GM19468 (cell line): ENCODE data around the gene DPP7.

Source experiments
- ATAC-seq: cut with Tn5 transposase; IDR thresholded peaks from one replicate; pipeline ENCODE4 v1.9.1; 2021; ENCODE audit warnings: mild to moderate bottlenecking, moderate library complexity, moderate number of reproducible peaks; ENCODE audit not compliant: unreplicated experiment; ENCODE audit errors: extremely low read depth

The DPP7 gene

DNA sequence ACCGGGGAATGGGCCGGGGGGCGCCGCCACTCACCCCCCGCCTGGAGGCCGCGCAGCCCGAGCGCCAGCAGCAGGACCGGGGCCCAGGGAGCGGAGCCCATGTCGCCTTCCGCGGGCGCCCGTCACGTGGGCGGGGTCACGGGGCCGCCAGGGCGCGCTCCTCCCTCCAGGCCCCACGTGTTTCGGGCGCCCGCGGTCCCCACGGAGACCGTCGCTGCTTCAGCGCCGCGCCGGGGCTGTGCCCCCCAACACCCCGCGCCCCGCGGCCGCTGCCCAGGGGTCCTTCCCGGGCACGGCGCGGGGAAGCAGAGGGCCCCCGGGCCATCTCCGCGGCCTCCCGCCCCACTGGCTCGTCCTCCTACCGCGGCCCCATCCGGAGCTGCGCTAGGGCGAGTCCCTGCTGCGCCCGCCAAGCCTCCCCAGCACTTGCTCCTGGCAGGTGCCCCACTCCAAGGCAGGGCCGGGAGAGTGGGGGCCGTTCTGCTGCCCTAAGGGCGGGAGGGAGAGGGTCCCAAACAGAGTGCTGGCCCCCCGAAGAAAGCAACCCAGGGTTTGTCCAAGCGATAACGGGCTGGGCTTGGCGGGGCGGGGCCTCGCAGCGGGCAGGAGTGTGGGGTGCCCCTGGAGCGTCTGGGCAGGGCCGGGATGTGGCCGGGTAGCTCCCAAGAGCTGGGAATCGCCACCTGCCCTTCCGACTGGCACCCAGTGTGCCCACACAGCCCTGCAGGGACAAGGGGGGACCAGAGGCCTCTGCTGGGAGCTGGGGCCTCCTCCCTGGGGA, at the start of gene DPP7:
DPP7 (minus strand) TSS at position 121 of the 781 bp plus-strand sequence; CDS start at position 101, 20 bp downstream.
- peak; percentile 49 for ATAC-seq

DNA sequence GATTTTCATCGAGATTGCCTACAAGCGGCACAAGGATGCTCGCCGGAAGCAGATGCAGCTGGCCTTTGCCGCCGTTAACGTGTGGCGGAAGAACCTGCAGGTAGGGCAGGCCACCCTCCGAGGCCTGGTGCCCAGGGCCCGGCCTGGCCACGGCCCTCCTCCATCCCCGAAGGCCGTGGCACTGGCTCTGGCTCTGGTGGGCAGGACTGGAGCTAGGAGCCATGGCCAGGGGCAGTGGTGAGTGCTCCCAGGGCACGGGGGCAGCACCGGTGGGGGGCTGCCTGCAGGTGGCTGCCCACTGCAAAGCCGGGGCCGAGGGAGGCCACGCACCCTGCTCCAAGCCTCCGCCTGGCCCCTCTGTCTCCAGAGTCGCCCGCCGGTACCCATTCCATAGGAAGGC, 49.3 kb upstream of the DPP7 start:
- ATAC-seq: no peak

DNA sequence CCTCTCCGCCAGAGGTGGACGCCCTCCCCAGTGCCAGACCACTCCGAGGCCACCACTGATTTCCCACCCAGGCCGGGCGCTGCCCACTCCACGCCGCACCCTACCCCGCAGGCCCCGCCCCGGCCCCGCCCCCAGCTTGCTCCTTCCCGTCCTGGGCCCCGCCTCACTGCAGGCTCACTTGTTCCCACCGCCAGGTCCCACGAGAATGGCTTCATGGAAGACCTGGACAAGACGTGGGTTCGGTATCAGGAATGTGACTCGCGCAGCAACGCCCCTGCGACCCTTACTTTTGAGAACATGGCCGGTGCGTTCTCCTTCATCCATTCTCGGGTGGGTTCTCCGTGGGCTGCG, 48.8 kb upstream of the DPP7 start:
- ATAC-seq: no peak

DNA sequence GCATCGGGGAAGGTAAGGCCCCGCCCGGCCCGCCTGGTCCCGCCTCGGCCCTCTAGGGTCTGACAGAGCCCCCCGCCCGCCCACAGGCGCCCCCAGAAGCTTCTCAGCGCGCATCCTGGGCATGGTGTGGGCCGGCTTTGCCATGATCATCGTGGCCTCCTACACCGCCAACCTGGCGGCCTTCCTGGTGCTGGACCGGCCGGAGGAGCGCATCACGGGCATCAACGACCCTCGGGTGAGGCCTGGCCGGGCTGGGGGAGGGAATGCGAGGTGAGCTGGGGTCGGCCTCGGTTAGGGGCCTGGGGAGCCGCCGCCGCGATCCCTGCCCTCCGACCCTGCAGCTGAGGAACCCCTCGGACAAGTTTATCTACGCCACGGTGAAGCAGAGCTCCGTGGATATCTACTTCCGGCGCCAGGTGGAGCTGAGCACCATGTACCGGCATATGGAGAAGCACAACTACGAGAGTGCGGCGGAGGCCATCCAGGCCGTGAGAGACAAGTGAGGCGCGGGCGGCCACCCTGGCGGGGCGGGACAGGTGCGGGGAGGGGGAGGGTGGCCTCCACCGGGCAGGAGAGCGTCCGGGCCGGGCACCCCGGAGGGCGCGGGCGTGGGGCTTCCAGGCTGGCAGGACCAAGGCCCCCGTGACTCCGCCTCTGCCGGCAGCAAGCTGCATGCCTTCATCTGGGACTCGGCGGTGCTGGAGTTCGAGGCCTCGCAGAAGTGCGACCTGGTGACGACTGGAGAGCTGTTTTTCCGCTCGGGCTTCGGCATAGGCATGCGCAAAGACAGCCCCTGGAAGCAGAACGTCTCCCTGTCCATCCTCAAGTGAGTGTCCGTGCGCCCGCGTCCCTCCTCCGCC, 48.2 kb upstream of the DPP7 start:
- ATAC-seq: no peak

DNA sequence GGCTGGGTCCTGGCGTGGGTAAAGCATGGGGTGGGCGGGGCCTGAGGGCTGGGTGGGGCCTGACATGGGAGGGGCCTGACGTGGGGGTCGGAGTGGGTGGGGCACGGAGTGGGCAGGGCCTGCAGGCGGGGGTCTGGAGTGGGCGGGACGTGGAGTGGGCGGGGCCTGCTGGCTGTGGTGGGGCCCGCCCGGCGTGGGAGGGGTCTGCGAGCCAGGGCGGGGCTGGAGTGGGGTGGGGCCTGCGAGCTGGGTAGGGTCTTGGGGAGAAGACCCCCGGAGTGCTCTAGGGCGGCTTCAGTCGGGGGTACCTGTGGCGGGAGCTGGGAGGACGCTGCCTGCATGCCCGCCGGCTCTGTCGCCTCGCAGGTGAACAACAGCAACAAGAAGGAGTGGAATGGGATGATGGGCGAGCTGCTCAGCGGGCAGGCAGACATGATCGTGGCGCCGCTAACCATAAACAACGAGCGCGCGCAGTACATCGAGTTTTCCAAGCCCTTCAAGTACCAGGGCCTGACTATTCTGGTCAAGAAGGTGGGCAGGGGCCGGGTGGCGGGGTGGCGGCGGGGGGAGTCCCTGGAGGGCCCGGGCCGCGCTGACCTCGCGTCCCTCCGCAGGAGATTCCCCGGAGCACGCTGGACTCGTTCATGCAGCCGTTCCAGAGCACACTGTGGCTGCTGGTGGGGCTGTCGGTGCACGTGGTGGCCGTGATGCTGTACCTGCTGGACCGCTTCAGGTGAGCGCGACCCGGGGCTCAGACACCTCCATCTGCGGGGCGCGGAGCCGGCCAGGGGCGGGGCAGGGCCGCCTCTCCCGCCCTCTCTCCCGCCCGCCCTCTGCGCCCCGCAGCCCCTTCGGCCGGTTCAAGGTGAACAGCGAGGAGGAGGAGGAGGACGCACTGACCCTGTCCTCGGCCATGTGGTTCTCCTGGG, 47.3 kb upstream of the DPP7 start:
- ATAC-seq: no peak

DNA sequence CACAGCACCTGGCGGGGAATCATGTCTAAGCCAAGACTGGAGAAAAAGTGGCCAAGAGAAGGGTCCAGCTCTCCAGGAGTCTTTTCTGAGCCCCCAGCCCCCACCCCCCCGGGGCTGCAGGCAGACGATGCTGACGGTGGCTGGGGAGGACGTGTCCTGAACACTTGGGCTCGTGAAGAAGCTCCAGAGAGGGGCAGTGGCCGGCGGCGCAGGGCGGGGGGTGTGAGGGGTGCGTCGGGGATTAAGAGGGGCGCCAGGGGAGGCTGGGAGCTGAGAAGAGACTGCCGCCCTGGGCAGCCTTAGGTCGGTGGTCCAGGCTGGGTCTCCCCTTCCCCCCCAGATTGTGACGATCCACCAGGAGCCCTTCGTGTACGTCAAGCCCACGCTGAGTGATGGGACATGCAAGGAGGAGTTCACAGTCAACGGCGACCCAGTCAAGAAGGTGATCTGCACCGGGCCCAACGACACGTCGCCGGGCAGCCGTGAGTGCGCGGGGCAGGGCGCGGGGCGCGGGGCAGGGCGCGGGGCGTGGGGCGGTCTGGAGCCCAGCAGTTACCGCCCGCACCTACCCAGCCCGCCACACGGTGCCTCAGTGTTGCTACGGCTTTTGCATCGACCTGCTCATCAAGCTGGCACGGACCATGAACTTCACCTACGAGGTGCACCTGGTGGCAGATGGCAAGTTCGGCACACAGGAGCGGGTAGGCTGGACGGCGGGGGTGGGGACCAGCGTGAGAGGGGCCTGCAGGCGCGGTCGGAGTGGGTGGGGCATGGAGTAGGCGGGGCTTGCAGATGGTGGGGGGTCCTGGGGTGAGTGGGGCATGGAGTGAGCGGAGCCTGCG, 46.4 kb upstream of the DPP7 start:
- no peak for ATAC-seq

DNA sequence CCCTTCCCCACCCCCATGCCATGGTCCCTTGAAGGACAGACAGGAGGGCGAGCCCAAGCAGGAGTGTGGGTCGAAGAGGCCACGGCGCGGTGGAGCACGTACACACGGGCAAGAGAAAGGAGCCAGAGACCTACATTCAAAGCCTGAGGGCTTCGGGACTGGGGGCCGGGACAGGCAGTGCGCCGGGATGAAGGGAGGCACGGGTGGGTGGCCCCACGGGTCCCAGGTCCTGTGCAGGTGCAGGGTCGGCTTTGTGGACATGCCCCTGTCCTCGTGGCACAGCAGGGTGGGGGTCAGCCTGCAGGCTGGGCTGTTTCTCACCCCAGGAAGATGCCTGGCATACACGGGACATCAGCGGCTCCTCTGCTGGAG, 45.5 kb upstream of the DPP7 start:
- ATAC-seq: no peak

DNA sequence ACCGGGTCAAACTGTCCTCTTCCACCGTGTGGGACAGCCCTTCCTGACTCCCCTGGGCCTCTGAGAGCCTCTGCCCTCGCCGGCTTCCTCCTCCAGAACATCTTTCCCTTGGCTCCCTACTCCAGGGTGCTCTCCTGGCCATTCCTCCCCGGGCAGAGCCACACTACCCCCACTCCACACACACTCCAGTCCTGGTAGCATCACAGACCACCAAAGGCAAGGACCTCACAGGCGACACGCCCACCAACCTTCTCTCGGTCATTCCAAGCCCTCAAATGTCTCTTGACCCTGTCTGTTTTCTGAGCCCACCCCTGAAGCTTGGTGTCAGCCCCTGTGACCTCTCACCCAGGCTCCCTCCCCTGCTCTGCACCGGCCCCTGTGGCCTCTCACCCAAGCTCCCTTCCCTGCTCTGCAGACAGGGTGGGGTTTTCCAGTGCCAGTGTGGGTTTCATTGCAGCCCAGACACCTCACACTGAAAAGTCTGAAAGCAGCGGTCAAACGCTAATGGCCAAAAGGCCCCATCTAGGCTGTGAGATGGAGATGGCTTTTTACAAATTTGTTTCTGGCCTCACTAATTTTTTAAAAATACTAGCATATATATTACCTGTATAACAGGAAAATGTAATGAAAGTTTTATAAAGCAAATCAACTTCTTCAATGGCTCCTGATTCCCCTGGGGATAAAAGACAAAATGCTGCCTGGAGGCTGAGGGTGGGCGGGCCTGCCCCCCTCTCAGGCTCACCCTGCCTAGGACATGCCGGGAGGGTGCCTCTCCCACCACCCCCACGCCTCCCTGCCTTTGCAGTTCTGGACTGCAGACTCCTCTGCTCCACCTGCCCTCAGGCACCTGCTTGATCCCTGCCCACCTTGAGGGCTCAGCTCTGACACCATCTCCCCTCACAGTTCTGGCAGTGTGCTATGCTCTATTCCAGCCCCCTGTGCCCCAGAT, 44.8 kb upstream of the DPP7 start:
- ATAC-seq: no peak

DNA sequence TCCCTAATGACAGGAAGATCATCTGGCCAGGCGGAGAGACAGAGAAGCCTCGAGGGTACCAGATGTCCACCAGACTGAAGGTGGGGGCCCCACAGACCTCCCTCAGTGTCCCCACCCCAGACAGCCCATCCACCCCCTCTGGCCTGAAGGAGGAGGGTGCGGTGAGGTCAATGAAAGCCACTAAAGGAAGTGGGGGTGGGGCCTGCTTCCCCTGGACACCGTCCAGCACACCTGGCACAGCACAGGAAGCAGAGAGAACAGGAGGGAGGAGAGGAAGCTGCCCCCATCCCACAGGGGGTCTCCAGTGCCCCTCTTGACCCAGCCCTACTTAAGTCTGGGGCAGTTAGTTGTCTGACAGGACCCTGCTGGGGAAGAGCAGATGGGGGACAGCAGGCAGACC, 44.1 kb upstream of the DPP7 start:
- no peak for ATAC-seq

DNA sequence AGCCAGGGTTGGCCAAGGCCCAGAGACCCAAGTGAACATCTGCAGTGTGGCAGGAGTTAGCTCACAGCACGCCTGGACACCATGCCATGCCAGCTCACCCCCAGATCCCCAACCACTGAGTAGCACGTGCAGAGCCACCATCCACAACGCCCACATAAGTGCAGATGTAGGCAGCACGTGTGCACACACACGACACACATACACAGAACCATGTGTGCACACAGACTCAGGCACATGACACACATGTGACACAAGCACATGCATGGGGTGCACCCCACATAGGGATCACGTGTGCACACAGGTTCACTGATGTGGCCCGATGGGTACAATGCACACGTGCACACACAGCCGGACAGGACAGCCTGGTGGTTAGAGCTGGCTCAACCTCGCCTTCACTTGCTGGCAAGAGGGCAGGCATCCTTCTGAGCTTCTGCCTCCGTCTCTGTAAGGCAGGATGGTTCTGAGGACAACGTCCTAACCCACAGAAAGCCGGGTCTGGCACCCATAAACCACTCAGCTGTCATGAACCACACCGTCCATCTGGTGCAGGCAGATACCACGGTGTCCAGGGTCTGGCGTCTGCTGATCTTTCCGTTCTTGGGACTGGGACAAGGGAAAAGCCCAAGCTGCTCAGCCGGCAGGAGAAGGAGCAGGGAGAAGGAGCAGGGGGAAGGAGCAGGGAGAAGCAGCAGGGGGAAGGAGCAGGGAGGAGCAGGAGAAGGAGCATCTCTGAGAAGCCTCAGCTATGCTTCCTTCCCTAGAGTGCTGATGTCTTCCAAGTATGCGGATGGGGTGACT, 43.3 kb upstream of the DPP7 start:
- no peak for ATAC-seq

DNA sequence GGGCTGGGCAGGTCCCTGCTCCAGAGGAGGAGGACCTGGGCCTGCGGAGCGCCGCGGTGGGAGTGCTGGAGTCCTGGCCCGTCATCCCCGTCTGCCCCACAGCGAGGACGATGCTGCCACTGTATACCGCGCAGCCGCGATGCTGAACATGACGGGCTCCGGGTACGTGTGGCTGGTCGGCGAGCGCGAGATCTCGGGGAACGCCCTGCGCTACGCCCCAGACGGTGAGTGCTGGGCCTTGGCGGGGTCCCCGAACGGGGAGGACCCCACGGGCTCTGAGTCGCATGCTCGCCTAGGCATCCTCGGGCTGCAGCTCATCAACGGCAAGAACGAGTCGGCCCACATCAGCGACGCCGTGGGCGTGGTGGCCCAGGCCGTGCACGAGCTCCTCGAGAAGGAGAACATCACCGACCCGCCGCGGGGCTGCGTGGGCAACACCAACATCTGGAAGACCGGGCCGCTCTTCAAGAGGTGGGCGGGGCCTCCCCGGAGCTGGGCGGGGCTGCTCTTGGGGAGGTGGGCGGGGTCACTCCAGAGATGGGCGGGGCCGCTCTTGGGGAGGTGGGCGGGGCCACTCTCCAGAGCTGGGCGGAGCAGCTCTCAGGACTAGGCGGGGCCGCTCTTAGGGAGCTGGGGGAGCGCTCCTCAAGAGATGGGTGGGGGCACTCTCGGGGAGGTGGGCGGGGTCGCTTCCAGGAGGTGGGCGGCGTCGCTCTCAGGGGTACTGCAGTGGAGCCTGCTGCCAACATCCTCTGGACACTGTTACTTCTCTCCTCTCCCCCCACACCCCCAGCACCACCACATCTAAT, 42.2 kb upstream of the DPP7 start:
- ATAC-seq: no peak

DNA sequence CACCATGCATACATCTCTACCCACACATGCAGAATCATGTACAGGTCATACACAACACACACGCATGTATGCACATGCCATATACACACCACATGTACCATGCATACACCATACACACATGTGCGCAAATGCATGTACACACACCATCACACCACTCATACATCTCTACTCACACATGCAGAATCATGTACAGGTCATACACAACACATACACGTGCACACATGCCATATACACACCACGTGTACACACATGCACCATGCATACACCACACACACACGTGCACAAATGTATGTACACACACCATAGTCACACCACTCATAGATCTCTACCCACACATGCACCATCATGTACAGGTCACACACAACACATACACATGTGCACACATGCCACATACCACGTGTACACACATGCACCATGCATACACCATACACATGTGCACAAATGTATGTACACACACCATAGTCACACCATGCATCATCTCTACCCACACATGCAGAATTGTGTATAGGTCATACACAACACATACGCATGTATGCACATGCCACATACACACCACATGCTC, 38.4 kb upstream of the DPP7 start:
- no peak for ATAC-seq

DNA sequence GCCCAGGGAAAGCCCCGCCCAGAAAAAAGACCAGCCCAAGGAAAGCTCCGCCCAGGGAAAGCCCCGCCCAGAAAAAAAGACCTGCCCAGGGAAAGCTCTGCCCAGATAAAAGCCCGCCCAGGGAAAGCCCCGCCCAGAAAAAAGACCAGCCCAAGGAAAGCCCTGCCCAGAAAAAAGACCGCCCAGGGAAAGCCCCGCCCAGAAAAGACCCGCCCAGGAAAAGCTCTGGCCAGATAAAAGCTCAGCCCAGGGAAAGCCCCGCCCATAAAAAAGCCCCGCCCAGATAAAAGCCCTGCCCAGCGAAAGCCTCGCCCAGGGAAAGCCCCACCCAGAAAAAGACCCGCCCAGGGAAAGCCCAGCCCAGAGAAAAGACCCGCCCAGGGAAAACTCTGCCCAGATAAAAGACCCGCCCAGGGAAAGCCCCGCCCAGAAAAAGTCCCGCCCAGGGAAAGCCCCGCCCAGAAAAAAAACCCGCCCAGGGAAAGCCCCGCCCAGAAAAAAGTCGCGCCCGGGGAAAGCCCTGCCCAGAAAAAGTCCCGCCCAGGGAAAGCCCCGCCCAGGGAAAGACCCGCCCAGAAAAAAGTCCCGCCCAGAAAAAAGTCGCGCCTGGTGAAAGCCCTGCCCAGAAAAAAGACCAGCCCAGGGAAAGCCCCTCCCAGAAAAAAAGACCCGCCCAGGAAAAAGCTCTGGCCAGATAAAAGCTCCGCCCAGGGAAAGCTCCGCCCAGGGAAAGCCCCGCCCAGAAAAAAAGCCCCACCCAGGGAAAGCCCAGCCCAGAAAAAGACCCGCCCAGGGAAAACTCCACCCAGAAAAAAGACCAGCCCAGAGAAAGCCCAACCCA, 36.3 kb upstream of the DPP7 start:
- no peak for ATAC-seq

DNA sequence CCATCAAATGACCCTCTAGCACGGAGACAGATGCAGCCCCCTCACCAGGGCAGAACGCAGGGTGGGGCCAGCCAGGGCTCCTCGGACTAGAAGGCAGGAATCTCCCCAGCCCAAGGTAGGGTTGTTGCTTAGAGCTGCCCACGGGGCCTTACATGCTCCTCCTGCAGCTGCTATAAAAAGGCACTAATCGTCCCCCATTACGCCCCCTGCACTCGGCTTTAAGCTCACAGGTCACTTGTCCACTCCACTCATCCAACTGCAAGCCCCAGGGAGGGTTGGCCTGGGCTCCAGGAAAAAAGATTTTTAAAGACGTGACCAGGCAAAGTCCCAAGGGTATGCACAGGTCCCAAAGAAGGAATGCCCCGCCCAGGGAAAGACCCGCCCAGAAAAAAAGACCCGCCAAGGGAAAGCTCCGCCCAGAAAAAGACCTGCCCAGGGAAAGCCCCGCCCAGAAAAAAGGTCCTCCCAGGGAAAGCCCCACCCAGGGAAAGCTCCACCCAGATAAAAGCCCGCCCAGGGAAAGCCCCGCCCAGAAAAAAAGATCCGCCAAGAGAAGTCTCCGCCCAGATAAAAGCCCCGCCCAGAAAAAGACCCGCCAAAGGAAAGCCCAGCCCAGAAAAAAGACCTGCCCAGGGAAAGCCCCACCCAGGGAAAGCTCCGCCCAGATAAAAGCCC, 35.5 kb upstream of the DPP7 start:
- ATAC-seq: no peak

DNA sequence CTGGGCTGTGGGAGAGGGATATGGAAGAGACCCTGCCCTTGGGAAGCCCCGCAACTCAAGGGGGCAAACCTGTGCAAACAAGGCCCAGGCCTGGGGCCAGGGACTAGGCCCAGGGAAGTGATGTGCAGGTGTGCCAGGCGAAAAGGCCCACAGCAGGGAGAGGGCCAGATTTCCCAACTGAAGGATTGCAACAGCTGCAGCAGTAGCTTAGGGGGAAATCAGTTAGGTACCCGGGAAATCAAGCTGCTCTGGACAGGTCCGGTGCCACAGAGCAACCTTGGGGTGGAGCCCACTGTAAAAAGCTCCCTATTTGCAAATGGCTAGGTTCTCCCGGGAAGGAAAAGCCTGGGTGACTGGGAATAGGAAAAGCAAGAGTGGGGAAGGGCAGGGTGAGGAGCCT, 34.8 kb upstream of the DPP7 start:
- no peak for ATAC-seq
